Astrocyte (in vitro differentiated cells and primary cell): ENCODE measurements around the gene SH2D4B. TPM values are rescaled to one million over a fixed set of nuclear protein-coding genes. Genes with fewer than 3 reads are reported as not detected.

Source experiments
- DNase-seq: peaks from one replicate; pipeline ENCODE4 v3.0.0-alpha.2; 2010; ENCODE audit warnings: low read depth
- FAIRE-seq: peaks from 2 replicates; lab custom pipeline; 2011; peaks lifted over from hg19 to GRCh38; lab: Jason Lieb, UNC
- H2AFZ ChIP-seq: 2 replicates; pipeline ENCODE4 v1.6.0; 2012; ENCODE audit warnings: low read depth, low read length, inconsistent platforms
- H3K27ac ChIP-seq: 2 replicates; pipeline ENCODE4 v1.5.1; 2011; ENCODE audit warnings: low read depth, low read length, inconsistent platforms
- H3K27me3 ChIP-seq: 2 replicates; pipeline ENCODE4 v1.6.0; 2011; ENCODE audit warnings: low read length, inconsistent platforms; ENCODE audit not compliant: insufficient read depth
- H3K36me3 ChIP-seq: 2 replicates; pipeline ENCODE4 v1.5.1; 2011; ENCODE audit warnings: low read length, inconsistent platforms; ENCODE audit not compliant: insufficient read depth
- H3K4me1 ChIP-seq: 2 replicates; pipeline ENCODE4 v1.5.1; 2011; ENCODE audit warnings: low read length, inconsistent platforms; ENCODE audit not compliant: insufficient read depth
- H3K4me2 ChIP-seq: 2 replicates; pipeline ENCODE4 v1.6.0; 2012; ENCODE audit warnings: low read length, inconsistent platforms
- H3K4me3 ChIP-seq: 2 replicates; pipeline ENCODE4 v1.5.1; 2011; ENCODE audit warnings: low read depth, mild to moderate bottlenecking, low read length, inconsistent platforms; ENCODE audit not compliant: insufficient read depth
- H3K79me2 ChIP-seq: 2 replicates; pipeline ENCODE4 v1.6.0; 2012; ENCODE audit warnings: mild to moderate bottlenecking, low read length, inconsistent platforms; ENCODE audit not compliant: insufficient read depth
- H3K9ac ChIP-seq: 2 replicates; pipeline ENCODE4 v1.6.0; 2012; ENCODE audit warnings: mild to moderate bottlenecking, low read length, inconsistent platforms
- H3K9me3 ChIP-seq: 2 replicates; pipeline ENCODE4 v1.5.1; 2012; ENCODE audit warnings: low read depth, mild to moderate bottlenecking, low read length, inconsistent platforms; ENCODE audit not compliant: insufficient read depth
- H4K20me1 ChIP-seq: 2 replicates; pipeline ENCODE4 v1.6.0; 2012; ENCODE audit warnings: low read length, inconsistent platforms; ENCODE audit not compliant: insufficient read depth
- H3K27ac Mint-ChIP-seq: one replicate; pipeline ENCODE4 v1.8.0; 2021; ENCODE audit warnings: mild to moderate bottlenecking, mixed read lengths; ENCODE audit not compliant: unreplicated experiment
- H3K27me3 Mint-ChIP-seq: one replicate; pipeline ENCODE4 v1.8.0; 2021; ENCODE audit warnings: low read depth, mixed read lengths; ENCODE audit not compliant: unreplicated experiment
- H3K36me3 Mint-ChIP-seq: one replicate; pipeline ENCODE4 v1.8.0; 2021; ENCODE audit warnings: low read depth, mixed read lengths; ENCODE audit not compliant: unreplicated experiment
- H3K4me1 Mint-ChIP-seq: one replicate; pipeline ENCODE4 v1.8.0; 2021; ENCODE audit warnings: low read depth, mixed read lengths; ENCODE audit not compliant: unreplicated experiment
- H3K4me3 Mint-ChIP-seq: one replicate; pipeline ENCODE4 v1.8.0; 2021; ENCODE audit warnings: mild to moderate bottlenecking, moderate library complexity, mixed read lengths; ENCODE audit not compliant: unreplicated experiment
- H3K9me3 Mint-ChIP-seq: one replicate; pipeline ENCODE4 v1.8.0; 2021; ENCODE audit warnings: mild to moderate bottlenecking, mixed read lengths; ENCODE audit not compliant: unreplicated experiment
- CTCF ChIP-seq: IDR thresholded peaks from 2 replicates; pipeline ENCODE4 v1.5.1; 2011; ENCODE audit warnings: low read depth, mild to moderate bottlenecking, inconsistent platforms, low read length, moderate library complexity; ENCODE audit not compliant: insufficient read depth
- EZH2 ChIP-seq: IDR thresholded peaks from 2 replicates; pipeline ENCODE4 v1.6.1; 2012; ENCODE audit warnings: mild to moderate bottlenecking, low read length, inconsistent platforms; ENCODE audit not compliant: insufficient read depth
- total RNA-seq: library from RNA; stranded (reverse); gene quantifications from 2 replicates; pipeline ENCODE4 v1.2.1, GENCODE V29; 2021

Gene SH2D4B
- total RNA-seq, 1 donor from 2014 or later: 0.07 TPM

GRCh38 chr10:80515941-80516340, 21.8 kb upstream of the SH2D4B start:
- Mint-ChIP-seq H3K4me3 (no peak overlapping the region), H3K27ac (no peak overlapping the region)
- FAIRE-seq: no peak

GRCh38 chr10:80516506-80517075, 21.1 kb upstream of the SH2D4B start:
- no peaks in the 10 kb centered on the region for H3K9me3 Mint-ChIP-seq
- peaks cover 9% of the 10 kb centered on the region for H4K20me1 ChIP-seq
- H3K27ac Mint-ChIP-seq: no peak overlapping the region
- H3K79me2 ChIP-seq: no peaks in the 10 kb centered on the region
- no peak overlapping the region for H3K27ac ChIP-seq
- no peak for TF ChIP-seq EZH2
- TF ChIP-seq CTCF: no peak
- no peak overlapping the region for H3K4me2 ChIP-seq
- DNase-seq (no peak), FAIRE-seq (no peak)
- H3K4me1 ChIP-seq: peaks cover 10% of the 10 kb centered on the region
- H3K27me3 ChIP-seq: no peaks in the 10 kb centered on the region
- H3K27me3 Mint-ChIP-seq: no peaks in the 10 kb centered on the region
- no peaks in the 10 kb centered on the region for H3K9me3 ChIP-seq
- no peaks in the 10 kb centered on the region for H3K4me1 Mint-ChIP-seq
- H3K36me3 Mint-ChIP-seq: peaks cover 30% of the 10 kb centered on the region
- no peak overlapping the region for H3K9ac ChIP-seq
- no peak overlapping the region for H3K4me3 Mint-ChIP-seq
- no peak overlapping the region for H3K4me3 ChIP-seq
- H3K36me3 ChIP-seq: peaks cover 59% of the 10 kb centered on the region
- H2AFZ ChIP-seq: no peak overlapping the region

More at GRCh38 chr10:80515941-80516340, 21.8 kb upstream of the SH2D4B start:
- H3K36me3 ChIP-seq: peaks cover 57% of the 10 kb centered on the region
- Mint-ChIP-seq H3K4me1 (no peaks in the 10 kb centered on the region), H3K36me3 (peaks cover 30% of the 10 kb centered on the region), H3K27me3 (no peaks in the 10 kb centered on the region), H3K9me3 (no peaks in the 10 kb centered on the region)
- no peak for DNase-seq
- H3K27ac ChIP-seq: no peak overlapping the region
- no peak overlapping the region for H3K9ac ChIP-seq
- H3K27me3 ChIP-seq: no peaks in the 10 kb centered on the region
- peaks cover under 1% of the 10 kb centered on the region for H3K79me2 ChIP-seq
- no peak for TF ChIP-seq EZH2
- no peak for TF ChIP-seq CTCF
- H3K4me3 ChIP-seq: no peak overlapping the region
- H3K4me1 ChIP-seq: peaks cover 10% of the 10 kb centered on the region
- H4K20me1 ChIP-seq: peaks cover 5% of the 10 kb centered on the region
- no peak overlapping the region for H3K4me2 ChIP-seq
- no peaks in the 10 kb centered on the region for H3K9me3 ChIP-seq
- H2AFZ ChIP-seq: no peak overlapping the region

GRCh38 chr10:80517416-80518142, 20.1 kb upstream of the SH2D4B start:
- H3K4me1 Mint-ChIP-seq: no peaks in the 10 kb centered on the region
- Histone ChIP-seq H4K20me1 (peaks cover 9% of the 10 kb centered on the region), H3K9ac (no peak overlapping the region), H3K4me3 (no peak overlapping the region), H3K79me2 (no peaks in the 10 kb centered on the region), H2AFZ (no peak overlapping the region), H3K4me2 (no peak overlapping the region), H3K27me3 (no peaks in the 10 kb centered on the region), H3K4me1 (peaks cover 10% of the 10 kb centered on the region), H3K27ac (no peak overlapping the region), H3K36me3 (peaks cover 51% of the 10 kb centered on the region), H3K9me3 (no peaks in the 10 kb centered on the region)
- no peak overlapping the region for H3K4me3 Mint-ChIP-seq
- peak overlapping the region; percentile 62 for H3K27ac Mint-ChIP-seq
- TF ChIP-seq CTCF: no peak
- TF ChIP-seq EZH2: no peak
- no peak for DNase-seq
- no peaks in the 10 kb centered on the region for H3K27me3 Mint-ChIP-seq
- H3K9me3 Mint-ChIP-seq: no peaks in the 10 kb centered on the region
- FAIRE-seq: no peak
- H3K36me3 Mint-ChIP-seq: peaks cover 26% of the 10 kb centered on the region
